Glutamatergic neuron (in vitro differentiated cells): ENCODE measurements around the gene TBC1D9. TPM values are rescaled to one million over a fixed set of nuclear protein-coding genes. Genes with fewer than 3 reads are reported as not detected.

Source experiments
- DNase-seq: peaks from one replicate; pipeline ENCODE4 v3.0.0; 2022
- H3K27ac Mint-ChIP-seq: one replicate; pipeline ENCODE4 v1.8.0; 2020; ENCODE audit warnings: mild to moderate bottlenecking, mixed read lengths, inconsistent platforms; ENCODE audit not compliant: unreplicated experiment
- H3K27me3 Mint-ChIP-seq: one replicate; pipeline ENCODE4 v1.8.0; 2020; ENCODE audit warnings: mild to moderate bottlenecking, moderate library complexity, mixed read lengths, inconsistent platforms; ENCODE audit not compliant: unreplicated experiment
- H3K36me3 Mint-ChIP-seq: one replicate; pipeline ENCODE4 v1.8.0; 2020; ENCODE audit warnings: mild to moderate bottlenecking, mixed read lengths, inconsistent platforms; ENCODE audit not compliant: unreplicated experiment
- H3K4me1 Mint-ChIP-seq: one replicate; pipeline ENCODE4 v1.8.0; 2020; ENCODE audit warnings: mild to moderate bottlenecking, low read depth, mixed read lengths, inconsistent platforms; ENCODE audit not compliant: unreplicated experiment
- H3K4me3 Mint-ChIP-seq: one replicate; pipeline ENCODE4 v1.8.0; 2020; ENCODE audit warnings: mild to moderate bottlenecking, mixed read lengths, inconsistent platforms; ENCODE audit not compliant: unreplicated experiment
- H3K9me3 Mint-ChIP-seq: one replicate; pipeline ENCODE4 v1.8.0; 2020; ENCODE audit warnings: mild to moderate bottlenecking, moderate library complexity, mixed read lengths, inconsistent platforms; ENCODE audit not compliant: unreplicated experiment
- CTCF ChIP-seq: fragments of 200-600 bp; sonication (generic); IDR thresholded peaks from one replicate; pipeline ENCODE4 v1.5.0; 2021; ENCODE audit not compliant: partially characterized antibody, unreplicated experiment
- total RNA-seq: library from RNA; stranded (reverse); fragmentation: NEBNext Ultra II Directional; extraction: Animal tissue kit (Norgen Biotek cat#: 25700); gene quantifications from one replicate; pipeline ENCODE4 v1.2.1, GENCODE V29; 2021; ENCODE audit not compliant: unreplicated experiment

TBC1D9 gene
- total RNA-seq, 1 donor from 2014 or later = 47.8 TPM

GRCh38 chr4:140668111-140668510 is 88.1 kb downstream of the TBC1D9 start:
- Mint-ChIP-seq H3K27ac (no peak overlapping the region), H3K4me3 (no peak overlapping the region), H3K36me3 (peaks cover 9% of the 10 kb centered on the region), H3K4me1 (peaks cover 14% of the 10 kb centered on the region), H3K27me3 (peaks cover 4% of the 10 kb centered on the region), H3K9me3 (peaks cover 4% of the 10 kb centered on the region)
- no peak for DNase-seq
- no peak for TF ChIP-seq CTCF

- Mint-ChIP-seq H3K27ac (no peak overlapping the region), H3K27me3 (peaks cover 2% of the 10 kb centered on the region), H3K4me1 (peaks cover 9% of the 10 kb centered on the region), H3K4me3 (no peak overlapping the region), H3K9me3 (no peaks in the 10 kb centered on the region), H3K36me3 (peaks cover 9% of the 10 kb centered on the region)
- DNase-seq = no peak
- TF ChIP-seq CTCF = no peak
Measured at GRCh38 chr4:140666889-140667614, 89.1 kb downstream of the TBC1D9 start.

GRCh38 chr4:140662082-140662869 is 93.9 kb downstream of the TBC1D9 start:
- Mint-ChIP-seq H3K36me3 (peaks cover 5% of the 10 kb centered on the region), H3K27ac (no peak overlapping the region), H3K27me3 (peaks cover 2% of the 10 kb centered on the region), H3K4me1 (no peaks in the 10 kb centered on the region), H3K4me3 (no peak overlapping the region), H3K9me3 (peaks cover 2% of the 10 kb centered on the region)
- no peak for TF ChIP-seq CTCF
- DNase-seq = no peak

GRCh38 chr4:140661550-140661949 is 94.6 kb downstream of the TBC1D9 start:
- Mint-ChIP-seq H3K36me3 (peaks cover 5% of the 10 kb centered on the region), H3K9me3 (peaks cover 2% of the 10 kb centered on the region), H3K27me3 (peaks cover 2% of the 10 kb centered on the region)

More at GRCh38 chr4:140661550-140661949, 94.6 kb downstream of the TBC1D9 start:
- Mint-ChIP-seq H3K4me1 (no peaks in the 10 kb centered on the region), H3K4me3 (no peak overlapping the region), H3K27ac (no peak overlapping the region)
- no peak for DNase-seq
- no peak for TF ChIP-seq CTCF
